Ovary (tissue), 9 donors: ENCODE data around the gene SH3RF3. TPM values are rescaled to one million over a fixed set of nuclear protein-coding genes. Genes with fewer than 3 reads are reported as not detected.

Source experiments
- DNase-seq, 5 donors: peaks; one replicate each; pipeline ENCODE4 v3.0.0-alpha.2; 2019 to 2020
- H3K27ac ChIP-seq, 2 donors: fragments of 200-600 bp; one replicate each; pipeline versions ENCODE4 v1.5.1 to v1.8.0; 2019 to 2022
- H3K27me3 ChIP-seq: fragments of 200-600 bp; one replicate; pipeline ENCODE4 v1.8.0; 2022
- H3K36me3 ChIP-seq: fragments of 200-600 bp; sonication (generic); one replicate; pipeline ENCODE4 v1.5.1; 2019
- H3K4me1 ChIP-seq: one replicate; pipeline ENCODE4 v1.8.1; 2013; ENCODE audit warnings: mild to moderate bottlenecking, moderate library complexity; ENCODE audit not compliant: insufficient read depth
- H3K4me3 ChIP-seq: fragments of 200-600 bp; sonication (generic); one replicate; pipeline ENCODE4 v1.5.1; 2017
- H3K9me3 ChIP-seq, 2 donors: fragments of 200-600 bp in 1 of 2; sonication (generic) in 1 of 2; one replicate each; pipeline versions ENCODE4 v1.5.1 to v1.8.1; 2013 to 2019; ENCODE audit warnings: mild to moderate bottlenecking in 1 of 2, moderate library complexity in 1 of 2
- CTCF ChIP-seq, 3 donors: fragments of 450-650 bp in 2 of 3; fragments of 200-600 bp in 1 of 3; IDR thresholded peaks; one replicate each; pipeline versions ENCODE4 v1.5.1 to v1.8.0; 2016 to 2022; ENCODE audit warnings: antibody characterized with exemption in 3 of 3, mild to moderate bottlenecking in 1 of 3
- EP300 ChIP-seq: sonication (generic); formaldehyde crosslinking; IDR thresholded peaks from one replicate; pipeline ENCODE4 v1.6.1; 2017; ENCODE audit warnings: antibody characterized with exemption
- POLR2A ChIP-seq: fragments of 450-650 bp; IDR thresholded peaks from one replicate; pipeline ENCODE4 v1.6.1; 2017; ENCODE audit warnings: antibody characterized with exemption, mild to moderate bottlenecking, moderate library complexity
- WGBS, 3 donors: extraction: QIAGEN DNeasy Blood & Tissue Kit in 1 of 3; methylation state at CpG; one replicate each; pipeline versions ENCODE4 v1.1.5 to v1.1.7; 2013 to 2017; 5-methylcytosine and 5-hydroxymethylcytosine counted together
- intact Hi-C, 4 donors: fragments of 100-400 bp; cut with DNase I; formaldehyde crosslinking; loops; one replicate each; pipeline versions ENCODE4 v1.11.0 to v1.15.1; 2022 to 2023
- polyA plus RNA-seq, 2 donors: library from polyadenylated mRNA; stranded (reverse); fragments of 200-250 nt in 1 of 2; fragments of 350-450 nt in 1 of 2; fragmentation: Illumina TruSeq in 1 of 2; extraction: RNeasy Lipid Tissue Mini Kit (QIAGEN cat#74804) in 1 of 2; gene quantifications; one replicate each; pipeline ENCODE4 v1.2.3, GENCODE V29; 2013 to 2014
- total RNA-seq, 7 donors: library from RNA; depleted of rRNA in 2 of 7; stranded (reverse); fragments of >200 nt in 2 of 7; fragmentation: NEBNext Ultra II Directional in 3 of 7; extraction: Animal tissue kit (Norgen Biotek cat#: 25700) in 3 of 7; gene quantifications; one replicate each; pipeline versions ENCODE4 v1.1.0 to v1.2.4, GENCODE V29; 2016 to 2023
- donor health status: DM: no; HTN: no; CAD: no; lungs with moderate emphysema.
- donor health status: DM: no; HTN: no; CAD: no.
- donor health status: Bipolar disorder and iron deficiency.
- donor health status: DM: yes; HTN: yes; CAD: no.
- donor health status: DM: no; HTN: no; CAD: no.
- donor health status: DM: yes; HTN: yes; CAD: no.

The SH3RF3 gene
- total and polyA plus RNA-seq, 9 donors: 2.7 to 10.1 (median 4.5) TPM

GRCh38 chr2:109476641-109477441 is 347.8 kb downstream of the SH3RF3 start:
- H3K36me3 ChIP-seq: no peaks in the 10 kb centered on the region
- 93 to 95% (median 94%) methylated on average over 10 of the region's 10 CpGs for WGBS, 3 donors
- no peaks in the 10 kb centered on the region for H3K9me3 ChIP-seq
- no peak overlapping the region for H3K27ac ChIP-seq
- no peaks in the 10 kb centered on the region for H3K27me3 ChIP-seq
- peaks cover 5% of the 10 kb centered on the region for H3K4me1 ChIP-seq
- TF ChIP-seq CTCF (IDR thresholded peaks at IDR 0.05): no peak
- no peak for TF ChIP-seq POLR2A
- no peak for TF ChIP-seq EP300
- intact Hi-C loops: no loop called here
- H3K4me3 ChIP-seq: no peak overlapping the region
- DNase-seq: no peak

- H3K27me3 ChIP-seq: no peaks in the 10 kb centered on the region
- H3K36me3 ChIP-seq: no peaks in the 10 kb centered on the region
- no peak for DNase-seq
- no peak overlapping the region for H3K4me3 ChIP-seq
- peaks cover 12% of the 10 kb centered on the region for H3K4me1 ChIP-seq
- 77 to 86% (median 79%) methylated on average over 12 of the region's 12 CpGs for WGBS, 3 donors
- H3K9me3 ChIP-seq: no peaks in the 10 kb centered on the region
- intact Hi-C loops: no loop called here
- no peak for TF ChIP-seq POLR2A
- TF ChIP-seq CTCF (IDR thresholded peaks at IDR 0.05): no peak
- no peak for TF ChIP-seq EP300
- H3K27ac ChIP-seq: no peak overlapping the region
These were observed 350.0 kb downstream of the SH3RF3 start for GRCh38 chr2:109478906-109479493.

- Histone ChIP-seq H3K27ac (no peak overlapping the region), H3K9me3 (no peaks in the 10 kb centered on the region), H3K4me1 (peaks cover 12% of the 10 kb centered on the region), H3K36me3 (no peaks in the 10 kb centered on the region), H3K4me3 (no peak overlapping the region), H3K27me3 (no peaks in the 10 kb centered on the region)
- no peak for DNase-seq
- TF ChIP-seq EP300 (no peak), CTCF (IDR thresholded peaks at IDR 0.05) (no peak), POLR2A (no peak)
- intact Hi-C loops: no loop called here
- WGBS, 3 donors: 85 to 97% (median 96%) methylated on average over 7 of the region's 7 CpGs
These were observed 350.8 kb downstream of the SH3RF3 start for GRCh38 chr2:109479804-109480203.

GRCh38 chr2:109480486-109481195 is 351.6 kb downstream of the SH3RF3 start:
- Histone ChIP-seq H3K36me3 (no peaks in the 10 kb centered on the region), H3K9me3 (no peaks in the 10 kb centered on the region), H3K4me1 (peaks cover 12% of the 10 kb centered on the region), H3K4me3 (no peak overlapping the region), H3K27ac (no peak overlapping the region), H3K27me3 (no peaks in the 10 kb centered on the region)
- 92% methylated on average over 10 of the region's 10 CpGs for WGBS, 3 donors
- intact Hi-C loops: no loop called here
- no peak for DNase-seq
- TF ChIP-seq EP300 (no peak), POLR2A (no peak), CTCF (IDR thresholded peaks at IDR 0.05) (no peak)
